Endothelial cell of umbilical vein (primary cell): ENCODE results near the gene REC8. TPM values are rescaled to one million over a fixed set of nuclear protein-coding genes. Genes with fewer than 3 reads are reported as not detected.

ENCODE experiments used
- BruUV-seq: library from RNA; stranded (reverse); fragments of 400-500 nt; replicated peaks from 2 replicates; lab custom pipeline; 2021; lab: Mats Ljungman, UMichigan
- CTCF ChIA-PET: fragments of 300-600, 350-600 bp; sonication (Branson Sonifier 250); formaldehyde crosslinking; loops from one replicate; lab custom pipeline; 2021; ENCODE audit warnings: antibody characterized with exemption, inconsistent platforms; lab: Charles Lee
- POLR2A ChIA-PET: fragments of 300-600, 350-600 bp; sonication (Branson Sonifier 250); formaldehyde crosslinking; loops from one replicate; lab custom pipeline; 2021; ENCODE audit warnings: antibody characterized with exemption, inconsistent platforms; lab: Charles Lee
- DNase-seq: peaks from one replicate; pipeline ENCODE4 v3.0.0-alpha.2; 2011; ENCODE audit warnings: low read depth, low spot score
- FAIRE-seq: peaks from 2 replicates; lab custom pipeline; 2011; peaks lifted over from hg19 to GRCh38; lab: Jason Lieb, UNC
- H2AFZ ChIP-seq: 2 replicates; pipeline ENCODE4 v1.6.0; 2012; ENCODE audit warnings: low read depth, low read length, control low read depth, inconsistent platforms
- H3K27ac ChIP-seq: 2 replicates; pipeline ENCODE4 v1.5.1; 2011; ENCODE audit warnings: low read depth, mild to moderate bottlenecking, control low read depth, low read length, moderate library complexity; ENCODE audit not compliant: insufficient read depth
- H3K27me3 ChIP-seq, 2 experiments: 2 replicates each; pipeline versions ENCODE4 v1.6.0 to v1.6.1; 2011; ENCODE audit warnings: low read length in 2 of 2, mixed read lengths in 1 of 2; ENCODE audit not compliant: control insufficient read depth in 2 of 2, insufficient read depth in 2 of 2
- H3K36me3 ChIP-seq, 2 experiments: 2 replicates in 1 of 2; 3 replicates in 1 of 2; pipeline ENCODE4 v1.5.1; 2011; ENCODE audit warnings: low read length in 2 of 2, mild to moderate bottlenecking in 1 of 2, moderate library complexity in 1 of 2; ENCODE audit not compliant: control insufficient read depth in 2 of 2, insufficient read depth in 2 of 2; ENCODE audit errors: extremely low read depth in 1 of 2
- H3K4me1 ChIP-seq: 3 replicates; pipeline ENCODE4 v1.5.1; 2011; ENCODE audit warnings: mild to moderate bottlenecking, low read length; ENCODE audit not compliant: control insufficient read depth, insufficient read depth; ENCODE audit errors: extremely low read depth
- H3K4me2 ChIP-seq: 2 replicates; pipeline ENCODE4 v1.6.1; 2011; ENCODE audit warnings: low read length, control low read depth, mixed read lengths; ENCODE audit not compliant: insufficient read depth
- H3K4me3 ChIP-seq, 3 experiments: fragments of 200-600 bp in 1 of 3; sonication (generic), shearing (Covaris generic) in 1 of 3; replicated peaks in 1 of 3; 2 replicates each; pipeline ENCODE4 v1.5.1; 2011 to 2016; ENCODE audit warnings: control low read depth in 3 of 3, low read length in 3 of 3, mild to moderate bottlenecking in 2 of 3, inconsistent platforms in 1 of 3, low read depth in 1 of 3, moderate library complexity in 1 of 3; ENCODE audit not compliant: insufficient read depth in 1 of 3
- H3K79me2 ChIP-seq: 2 replicates; pipeline ENCODE4 v1.6.0; 2012; ENCODE audit warnings: low read length, inconsistent platforms; ENCODE audit not compliant: control insufficient read depth, insufficient read depth
- H3K9ac ChIP-seq: replicated peaks from 2 replicates; pipeline ENCODE3; 2011; ENCODE audit warnings: low read length, control low read depth; ENCODE audit not compliant: insufficient read depth; ENCODE audit errors: extremely low read depth
- H3K9me1 ChIP-seq: replicated peaks from 3 replicates; pipeline ENCODE4 v1.6.0; 2011; ENCODE audit warnings: mild to moderate bottlenecking, low read length; ENCODE audit not compliant: control insufficient read depth, insufficient read depth; ENCODE audit errors: extremely low read depth
- H3K9me3 ChIP-seq: replicated peaks from 2 replicates; pipeline ENCODE4 v1.5.1; 2012; ENCODE audit warnings: low read length, inconsistent platforms; ENCODE audit not compliant: control insufficient read depth, insufficient read depth
- H4K20me1 ChIP-seq: replicated peaks from 2 replicates; pipeline ENCODE3; 2011; ENCODE audit warnings: mild to moderate bottlenecking, low read length; ENCODE audit not compliant: control insufficient read depth, insufficient read depth; ENCODE audit errors: extremely low read depth
- CTCF ChIP-seq, 2 donors: IDR thresholded peaks; 1 replicate in 1 of 2; 2 replicates in 1 of 2; pipeline ENCODE4 v1.5.1; 2011; ENCODE audit warnings: low read length in 2 of 2, mild to moderate bottlenecking in 2 of 2, moderate library complexity in 2 of 2, control low read depth in 1 of 2, inconsistent platforms in 1 of 2, low read depth in 1 of 2; ENCODE audit not compliant: insufficient read depth in 1 of 2; ENCODE audit errors: extremely low read depth in 1 of 2
- EZH2 ChIP-seq: IDR thresholded peaks from 2 replicates; pipeline ENCODE4 v1.6.1; 2012; ENCODE audit warnings: borderline replicate concordance, low read depth, mild to moderate bottlenecking, moderate library complexity, low read length, inconsistent platforms; ENCODE audit not compliant: severe bottlenecking
- FOS ChIP-seq: IDR thresholded peaks from 2 replicates; pipeline ENCODE4 v1.6.1; 2011; ENCODE audit warnings: mild to moderate bottlenecking, low read length, moderate library complexity, borderline replicate concordance; ENCODE audit not compliant: insufficient read depth
- GATA2 ChIP-seq: IDR thresholded peaks from 2 replicates; pipeline ENCODE4 v1.7.0; 2011; ENCODE audit warnings: low read depth, mild to moderate bottlenecking, moderate library complexity, mixed read lengths, low read length; ENCODE audit not compliant: insufficient read length, insufficient read depth
- JUN ChIP-seq: IDR thresholded peaks from 2 replicates; pipeline ENCODE4 v1.6.1; 2011; ENCODE audit warnings: borderline replicate concordance, low read depth; ENCODE audit not compliant: insufficient read length, insufficient read depth
- MAX ChIP-seq: IDR thresholded peaks from 2 replicates; pipeline ENCODE4 v1.6.1; 2011; ENCODE audit not compliant: insufficient read depth, insufficient read length
- MYC ChIP-seq: IDR thresholded peaks from one replicate; pipeline ENCODE4 v1.6.1; 2011; ENCODE audit warnings: mild to moderate bottlenecking, low read depth, low read length
- POLR2A ChIP-seq: IDR thresholded peaks from 2 replicates; pipeline ENCODE4 v1.6.1; 2012; ENCODE audit warnings: low read depth, mild to moderate bottlenecking, control low read depth, low read length
- POLR2AphosphoS5 ChIP-seq: IDR thresholded peaks from 2 replicates; pipeline ENCODE4 v1.6.1; 2012; ENCODE audit warnings: low read depth, mild to moderate bottlenecking, control low read depth, low read length, moderate library complexity; ENCODE audit not compliant: insufficient read depth
- dilution Hi-C: fragments of 300-500 bp; cut with MboI; formaldehyde crosslinking; loops from one replicate; pipeline ENCODE4 v1.15.0; 2019; ENCODE audit warnings: low sequenced_read_pairs; ENCODE audit not compliant: extremely low pct_ligation_motif_present
- intact Hi-C: fragments of 100-400 bp; cut with micrococcal nuclease; formaldehyde crosslinking; loops from one replicate; pipeline ENCODE4 v1.10.0; 2022
- polyA plus RNA-seq, 4 experiments: library from polyadenylated mRNA; depleted of rRNA in 3 of 4; stranded (reverse) in 3 of 4; unstranded in 1 of 4; fragments of >200 nt; gene quantifications; 2 replicates each; pipeline versions ENCODE4 v1.2.1 to v1.2.3, GENCODE V29; 2011 to 2012; ENCODE audit warnings: missing spikeins in 1 of 4
- total RNA-seq: library from RNA; stranded (reverse); gene quantifications from 2 replicates; pipeline ENCODE4 v1.2.3, GENCODE V29; 2021

The REC8 gene
- total and polyA plus RNA-seq, 2 donors (not counting 3 experiments of a cell fraction or from before 2014, with no cell fraction given), result 12.5 to 33.6 TPM

DNA sequence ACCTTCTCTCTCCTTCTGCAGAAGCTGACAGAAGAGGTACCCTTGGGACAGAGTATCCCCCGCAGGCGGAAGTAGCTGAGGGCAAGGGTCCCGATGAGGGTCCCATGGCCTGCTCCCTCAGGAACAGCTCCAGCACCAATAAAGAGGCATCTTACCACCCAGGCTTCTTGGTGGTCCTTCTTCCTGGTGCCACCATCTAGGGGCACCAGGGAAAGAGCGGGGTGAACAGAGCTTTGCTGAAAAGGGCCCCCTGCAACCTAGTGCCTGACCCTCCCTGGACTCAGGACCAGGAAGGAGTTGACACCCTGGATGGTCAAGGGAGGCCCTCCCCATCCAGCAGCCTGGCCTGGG lies 11.4 kb upstream of the REC8 start:
- no TSS peak for BruUV-seq
- Histone ChIP-seq H3K4me1 (peaks cover 16% of the 10 kb centered on the region), H3K36me3 (peaks cover 29 to 58% of the 10 kb centered on the region in 2 experiments), H3K9me1 (no peaks in the 10 kb centered on the region), H4K20me1 (no peaks in the 10 kb centered on the region), H2AFZ (no peak overlapping the region), H3K79me2 (peaks cover 9% of the 10 kb centered on the region), H3K9ac (no peak overlapping the region), H3K27me3 (no peaks in the 10 kb centered on the region), H3K27ac (no peak overlapping the region), H3K9me3 (no peaks in the 10 kb centered on the region), H3K4me3 (no peak overlapping the region), H3K4me2 (no peak overlapping the region)
- POLR2A ChIA-PET, result interaction anchor here (1.0 to 1.6 kb wide), 3 partner anchors 15 to 25 kb away, joined by 3 to 6 read pairs (median 3); partner anchors contain the start of gene EMC9
- intact Hi-C loops (loop anchor here (2.0 kb wide), 3 partner anchors 28 to 146 kb away; partner anchors contain the start of gene IPO4), dilution Hi-C loops (no loop called here)
- CTCF ChIA-PET, result interaction anchor here (1.1 to 3.4 kb wide), 21 partner anchors 11 to 148 kb away, joined by 3 to 63 read pairs (median 9); partner anchors contain the start of genes CIDEB, DCAF11, EMC9 and LTB4R2
- DNase-seq (no peak), FAIRE-seq (no peak)
- TF ChIP-seq JUN (no peak), EZH2 (no peak), CTCF (IDR thresholded peaks at IDR 0.05; ENCODE audit: extremely low read depth in 1 of 2, insufficient read depth in 1 of 2, low read depth in 1 of 2, low read length in 2 of 2) (no peak), FOS (no peak), POLR2AphosphoS5 (no peak), MAX (no peak), MYC (no peak), GATA2 (no peak), POLR2A (no peak)
